Stomach smooth muscle (tissue), 2 donors: Measurements from ENCODE around the gene IPO9.

Experiments used
- H3K27ac ChIP-seq: one replicate; pipeline ENCODE4 v1.7.0; 2013; ENCODE audit warnings: mild to moderate bottlenecking, low read length, inconsistent platforms
- H3K27me3 ChIP-seq, 2 donors: one replicate each; pipeline ENCODE4 v1.7.0; 2013; ENCODE audit warnings: low read length in 2 of 2; ENCODE audit not compliant: insufficient read depth in 2 of 2, control insufficient read depth in 1 of 2
- H3K36me3 ChIP-seq, 2 donors: one replicate each; pipeline ENCODE4 v1.7.0; 2013; ENCODE audit warnings: low read length in 2 of 2; ENCODE audit not compliant: control insufficient read depth in 2 of 2, insufficient read depth in 2 of 2
- H3K4me1 ChIP-seq: one replicate; pipeline ENCODE4 v1.7.0; 2013; ENCODE audit warnings: low read length; ENCODE audit not compliant: control insufficient read depth, insufficient read depth
- H3K4me3 ChIP-seq, 2 donors: one replicate each; pipeline ENCODE4 v1.7.0; 2013; ENCODE audit warnings: low read length in 2 of 2
- H3K9ac ChIP-seq, 2 donors: one replicate each; pipeline ENCODE4 v1.7.0; 2013; ENCODE audit warnings: low read length in 2 of 2, mild to moderate bottlenecking in 1 of 2
- H3K9me3 ChIP-seq, 2 donors: one replicate each; pipeline ENCODE4 v1.7.0; 2013; ENCODE audit warnings: low read length in 2 of 2; ENCODE audit not compliant: control insufficient read depth in 2 of 2
- donor health status: healthy.
- donor health status: Pancreatic carcinoma.

Gene IPO9

GRCh38 chr1:201828820-201829774 is at the start of gene IPO9:
Gene IPO9 (plus strand): TSS chr1:201829157. CDS start chr1:201829210, 53 bp downstream.
- peak within 1 kb of the TSS; percentile 99 for H3K4me3 ChIP-seq
- H3K9me3 ChIP-seq: no peaks in the 10 kb centered on the region
- H3K9ac ChIP-seq: peak within 1 kb of the TSS; percentile 97 to 99
- H3K27ac ChIP-seq: peak within 1 kb of the TSS; percentile 92
- H3K27me3 ChIP-seq: no peaks in the 10 kb centered on the region
- peaks cover 9% of the 10 kb centered on the region for H3K4me1 ChIP-seq
- no peaks in the 10 kb centered on the region for H3K36me3 ChIP-seq

- Histone ChIP-seq H3K4me1 (no peaks in the 10 kb centered on the region), H3K9ac (no peak overlapping the region), H3K27me3 (no peaks in the 10 kb centered on the region), H3K36me3 (peaks cover 21 to 30% of the 10 kb centered on the region in 2 donors), H3K4me3 (no peak overlapping the region), H3K9me3 (no peaks in the 10 kb centered on the region), H3K27ac (no peak overlapping the region)
These were observed 49.5 kb upstream of the IPO9 start for GRCh38 chr1:201779351-201779880.

- Histone ChIP-seq H3K9ac (no peak overlapping the region), H3K4me3 (no peak overlapping the region), H3K27me3 (no peaks in the 10 kb centered on the region), H3K36me3 (peaks cover 21 to 30% of the 10 kb centered on the region in 2 donors), H3K9me3 (no peaks in the 10 kb centered on the region), H3K4me1 (no peaks in the 10 kb centered on the region), H3K27ac (no peak overlapping the region)
These were observed 48.0 kb upstream of the IPO9 start for GRCh38 chr1:201780952-201781351.

GRCh38 chr1:201781437-201781836 is 47.5 kb upstream of the IPO9 start:
- H3K27ac ChIP-seq: no peak overlapping the region
- no peak overlapping the region for H3K9ac ChIP-seq
- no peaks in the 10 kb centered on the region for H3K9me3 ChIP-seq
- H3K4me3 ChIP-seq: no peak overlapping the region
- no peaks in the 10 kb centered on the region for H3K27me3 ChIP-seq
- H3K36me3 ChIP-seq: peaks cover 24 to 35% of the 10 kb centered on the region in 2 donors
- peaks cover under 1% of the 10 kb centered on the region for H3K4me1 ChIP-seq

- peaks cover 4% of the 10 kb centered on the region for H3K4me1 ChIP-seq
- H3K9me3 ChIP-seq: no peaks in the 10 kb centered on the region
- H3K4me3 ChIP-seq: no peak overlapping the region
- no peak overlapping the region for H3K9ac ChIP-seq
- peaks cover 32 to 44% of the 10 kb centered on the region in 2 donors for H3K36me3 ChIP-seq
- no peaks in the 10 kb centered on the region for H3K27me3 ChIP-seq
- no peak overlapping the region for H3K27ac ChIP-seq
These were observed 46.6 kb upstream of the IPO9 start for GRCh38 chr1:201782353-201782752.

GRCh38 chr1:201783058-201783457 is 45.9 kb upstream of the IPO9 start:
- Histone ChIP-seq H3K36me3 (peaks cover 38 to 48% of the 10 kb centered on the region in 2 donors), H3K27ac (no peak overlapping the region), H3K4me1 (peaks cover 4% of the 10 kb centered on the region), H3K9me3 (no peaks in the 10 kb centered on the region), H3K27me3 (no peaks in the 10 kb centered on the region), H3K4me3 (no peak overlapping the region), H3K9ac (no peak overlapping the region)

- Histone ChIP-seq H3K9me3 (no peaks in the 10 kb centered on the region), H3K36me3 (peaks cover 40 to 51% of the 10 kb centered on the region in 2 donors), H3K9ac (no peak overlapping the region), H3K27me3 (no peaks in the 10 kb centered on the region), H3K4me3 (no peak overlapping the region), H3K4me1 (peaks cover 7% of the 10 kb centered on the region), H3K27ac (no peak overlapping the region)
These were observed 45.4 kb upstream of the IPO9 start for GRCh38 chr1:201783572-201783971.

GRCh38 chr1:201785291-201785690 is 43.7 kb upstream of the IPO9 start:
- Histone ChIP-seq H3K4me1 (peaks cover 16% of the 10 kb centered on the region), H3K9ac (no peak overlapping the region), H3K27ac (no peak overlapping the region), H3K9me3 (no peaks in the 10 kb centered on the region), H3K27me3 (no peaks in the 10 kb centered on the region), H3K36me3 (peaks cover 43 to 56% of the 10 kb centered on the region in 2 donors), H3K4me3 (no peak overlapping the region)

GRCh38 chr1:201786824-201787223 is 42.1 kb upstream of the IPO9 start:
- no peak overlapping the region for H3K27ac ChIP-seq
- peaks cover 29% of the 10 kb centered on the region for H3K4me1 ChIP-seq
- H3K27me3 ChIP-seq: no peaks in the 10 kb centered on the region
- no peak overlapping the region for H3K9ac ChIP-seq
- no peaks in the 10 kb centered on the region for H3K9me3 ChIP-seq
- no peak overlapping the region for H3K4me3 ChIP-seq
- peaks cover 37 to 45% of the 10 kb centered on the region in 2 donors for H3K36me3 ChIP-seq

- Histone ChIP-seq H3K27me3 (no peaks in the 10 kb centered on the region), H3K4me1 (peaks cover 41% of the 10 kb centered on the region), H3K27ac (no peak overlapping the region), H3K36me3 (peaks cover 28 to 30% of the 10 kb centered on the region in 2 donors), H3K9ac (no peak overlapping the region), H3K9me3 (no peaks in the 10 kb centered on the region), H3K4me3 (no peak overlapping the region)
These were observed 40.7 kb upstream of the IPO9 start for GRCh38 chr1:201788296-201788695.

- no peaks in the 10 kb centered on the region for H3K9me3 ChIP-seq
- H3K36me3 ChIP-seq: peaks cover 26 to 28% of the 10 kb centered on the region in 2 donors
- H3K4me1 ChIP-seq: peaks cover 41% of the 10 kb centered on the region
- H3K9ac ChIP-seq: no peak overlapping the region
- no peak overlapping the region for H3K27ac ChIP-seq
- H3K4me3 ChIP-seq: no peak overlapping the region
- H3K27me3 ChIP-seq: no peaks in the 10 kb centered on the region
These were observed 39.7 kb upstream of the IPO9 start for GRCh38 chr1:201789245-201789644.
